ENCODE measurements around the gene TMSB15B. TPM values are rescaled to one million over a fixed set of nuclear protein-coding genes. Genes with fewer than 3 reads are reported as not detected.
"Not testable (repeated sequence)": the region's sequence is repeated elsewhere in the genome, so short reads cannot be mapped to it uniquely, and the experiment has no call there.

Gene TMSB15B
- total RNA-seq, 1 experiment from 2014 or later: 8.3 TPM

- Mint-ChIP-seq H3K4me1 (no peaks in the 10 kb centered on the region), H3K4me3 (no peak overlapping the region), H3K9me3 (no peaks in the 10 kb centered on the region), H3K27ac (no peak overlapping the region), H3K36me3 (no peaks in the 10 kb centered on the region), H3K27me3 (ENCODE audit: low read depth) (no peaks in the 10 kb centered on the region)
- POLR2A ChIA-PET: no interaction called here
- no peak for TF ChIP-seq CTCF (IDR thresholded peaks at IDR 0.05)
- no peak for TF ChIP-seq ZNF232 (CRISPR knock-in tag; IDR thresholded peaks at IDR 0.05)
- CTCF ChIA-PET: no interaction called here
- no peak for ATAC-seq
- no peak for DNase-seq (ENCODE audit: low spot score)
These were observed 50.7 kb downstream of the TMSB15B start for GRCh38 chrX:104013158-104013557.

- no peak for TF ChIP-seq JAZF1 (CRISPR knock-in tag; IDR thresholded peaks at IDR 0.05)
- no peak for TF ChIP-seq ZNF423 (CRISPR knock-in tag; IDR thresholded peaks at IDR 0.05)
- no peak for TF ChIP-seq RELA (CRISPR knock-in tag; IDR thresholded peaks at IDR 0.05; ENCODE audit: borderline replicate concordance)
- no peak for TF ChIP-seq ARID4B (CRISPR knock-in tag; IDR thresholded peaks at IDR 0.05; ENCODE audit: borderline replicate concordance)
- TF ChIP-seq GTF2I (CRISPR knock-in tag; conservative IDR thresholded peaks at IDR 0.05): no peak
- no peak for TF ChIP-seq AR (CRISPR knock-in tag; IDR thresholded peaks at IDR 0.05)
- no peak for TF ChIP-seq NR2C2 (CRISPR knock-in tag; IDR thresholded peaks at IDR 0.05)
- no peak for TF ChIP-seq NFE2L1 (CRISPR knock-in tag; IDR thresholded peaks at IDR 0.05)
- no peak for TF ChIP-seq ZNF263 (CRISPR knock-in tag; IDR thresholded peaks at IDR 0.05; ENCODE audit: low read depth)
- TF ChIP-seq ERG (CRISPR knock-in tag; IDR thresholded peaks at IDR 0.05): no peak
- no peak for TF ChIP-seq FOXP1 (CRISPR knock-in tag; IDR thresholded peaks at IDR 0.05; ENCODE audit: borderline replicate concordance)
- no peak for TF ChIP-seq ZNF281 (CRISPR knock-in tag; IDR thresholded peaks at IDR 0.05)
- TF ChIP-seq ZNF317 (CRISPR knock-in tag; IDR thresholded peaks at IDR 0.05; ENCODE audit: borderline replicate concordance, low read depth): no peak
- ChIA-PET CTCF (no interaction called here), POLR2A (no interaction called here)
- Mint-ChIP-seq H3K36me3 (no peaks in the 10 kb centered on the region), H3K4me3 (no peak within 1 kb of the TSS), H3K27me3 (ENCODE audit: low read depth) (no peaks in the 10 kb centered on the region), H3K4me1 (no peaks in the 10 kb centered on the region), H3K27ac (no peak within 1 kb of the TSS), H3K9me3 (no peaks in the 10 kb centered on the region)
- DNase-seq (ENCODE audit: low spot score) (no peak), ATAC-seq (peak; percentile 36; the same call in 1 of the 2 replicates)
These were observed 51.2 kb downstream of the TMSB15B start, which contains the start of gene H2BW1 for GRCh38 chrX:104013606-104014005. H2BW1 (minus strand) TSS chrX:104013708; CDS start chrX:104013576, 132 bp downstream.

GRCh38 chrX:104015576-104015975, 53.1 kb downstream of the TMSB15B start:
- ATAC-seq; POLR2A ChIA-PET; H3K4me1 Mint-ChIP-seq; H3K4me3 Mint-ChIP-seq; CTCF ChIA-PET; H3K36me3 Mint-ChIP-seq; H3K27ac Mint-ChIP-seq; DNase-seq (ENCODE audit: low spot score); H3K9me3 Mint-ChIP-seq; H3K27me3 Mint-ChIP-seq (ENCODE audit: low read depth): not testable (repeated sequence)

All from WTC11 (cell line).